Ishikawa (cell line): ENCODE data around the gene THBS4.

Experiments
- CEBPB ChIP-seq: IDR thresholded peaks from 2 replicates; pipeline ENCODE4 v1.6.1; 2012
- CREB1 ChIP-seq: IDR thresholded peaks from 2 replicates; pipeline ENCODE4 v1.6.1; 2012; ENCODE audit warnings: low read depth
- EGR1 ChIP-seq: IDR thresholded peaks from 2 replicates; pipeline ENCODE4 v1.6.1; 2012
- EP300 ChIP-seq: IDR thresholded peaks from 2 replicates; pipeline ENCODE4 v1.6.1; 2012; ENCODE audit warnings: borderline replicate concordance
- FOXM1 ChIP-seq: IDR thresholded peaks from 2 replicates; pipeline ENCODE4 v1.6.1; 2012; ENCODE audit warnings: low read depth, borderline replicate concordance
- MAX ChIP-seq: IDR thresholded peaks from 2 replicates; pipeline ENCODE4 v1.6.1; 2012
- NFIC ChIP-seq: IDR thresholded peaks from 2 replicates; pipeline ENCODE4 v1.6.1; 2012
- RAD21 ChIP-seq: IDR thresholded peaks from 2 replicates; pipeline ENCODE4 v1.6.1; 2012; ENCODE audit warnings: low read depth
- REST ChIP-seq: IDR thresholded peaks from 2 replicates; pipeline ENCODE4 v1.6.1; 2012; ENCODE audit warnings: low read depth, mild to moderate bottlenecking
- TAF1 ChIP-seq: IDR thresholded peaks from 2 replicates; pipeline ENCODE4 v1.6.1; 2012; ENCODE audit warnings: low read depth, mild to moderate bottlenecking
- TCF12 ChIP-seq: IDR thresholded peaks from 2 replicates; pipeline ENCODE4 v1.6.1; 2012; ENCODE audit warnings: low read depth
- TEAD4 ChIP-seq: IDR thresholded peaks from 2 replicates; pipeline ENCODE4 v1.6.1; 2012
- USF1 ChIP-seq: IDR thresholded peaks from 2 replicates; pipeline ENCODE4 v1.6.1; 2012
- YY1 ChIP-seq: IDR thresholded peaks from 2 replicates; pipeline ENCODE4 v1.6.1; 2012; ENCODE audit warnings: low read depth
- ZBTB7A ChIP-seq: IDR thresholded peaks from 2 replicates; pipeline ENCODE4 v1.6.1; 2012; ENCODE audit warnings: low read depth

The THBS4 gene

GRCh38 chr5:80076131-80077050 is 41.2 kb downstream of the THBS4 start:
- TF ChIP-seq TEAD4 (no peak), CREB1 (no peak), USF1 (no peak), FOXM1 (no peak), RAD21 (no peak), TAF1 (no peak), CEBPB (no peak), MAX (no peak), EP300 (no peak), NFIC (no peak), EGR1 (no peak), ZBTB7A (no peak), TCF12 (no peak), REST (no peak), YY1 (no peak)

- TF ChIP-seq TAF1 (no peak), EGR1 (no peak), CREB1 (no peak), USF1 (no peak), ZBTB7A (no peak), RAD21 (no peak), NFIC (no peak), FOXM1 (no peak), TCF12 (no peak), YY1 (no peak)
These were observed 42.0 kb downstream of the THBS4 start for GRCh38 chr5:80077051-80077714.

GRCh38 chr5:80078921-80079320 is 43.8 kb downstream of the THBS4 start:
- TF ChIP-seq TEAD4: no peak
- TF ChIP-seq NFIC: no peak
- TF ChIP-seq USF1: no peak
- TF ChIP-seq REST: no peak
- no peak for TF ChIP-seq FOXM1
- TF ChIP-seq YY1: no peak
- no peak for TF ChIP-seq TCF12
- TF ChIP-seq CEBPB: no peak
- no peak for TF ChIP-seq ZBTB7A
- no peak for TF ChIP-seq CREB1
- TF ChIP-seq EGR1: no peak
- TF ChIP-seq EP300: no peak
- no peak for TF ChIP-seq RAD21
- no peak for TF ChIP-seq TAF1
- TF ChIP-seq MAX: no peak

- no peak for TF ChIP-seq EP300
These were observed 47.1 kb downstream of the THBS4 start for GRCh38 chr5:80082281-80082680.

GRCh38 chr5:80082731-80083100 is 47.6 kb downstream of the THBS4 start:
- no peak for TF ChIP-seq MAX
- 0 out of 2 replicates have a peak, but pooled peaks have one; percentile 7 for TF ChIP-seq TEAD4
- TF ChIP-seq EGR1: no peak
- TF ChIP-seq RAD21: peak; percentile 71
- peak; percentile 96 for TF ChIP-seq ZBTB7A
- no peak for TF ChIP-seq REST
- no peak for TF ChIP-seq FOXM1
- TF ChIP-seq TCF12: no peak
- TF ChIP-seq EP300: no peak
- no peak for TF ChIP-seq CEBPB
- no peak for TF ChIP-seq USF1
- no peak for TF ChIP-seq TAF1
- peak; percentile 91 for TF ChIP-seq YY1
- TF ChIP-seq NFIC: peak; percentile 59
- TF ChIP-seq CREB1: no peak
